ENCODE measurements around the gene NUDT12.

The NUDT12 gene

DNA sequence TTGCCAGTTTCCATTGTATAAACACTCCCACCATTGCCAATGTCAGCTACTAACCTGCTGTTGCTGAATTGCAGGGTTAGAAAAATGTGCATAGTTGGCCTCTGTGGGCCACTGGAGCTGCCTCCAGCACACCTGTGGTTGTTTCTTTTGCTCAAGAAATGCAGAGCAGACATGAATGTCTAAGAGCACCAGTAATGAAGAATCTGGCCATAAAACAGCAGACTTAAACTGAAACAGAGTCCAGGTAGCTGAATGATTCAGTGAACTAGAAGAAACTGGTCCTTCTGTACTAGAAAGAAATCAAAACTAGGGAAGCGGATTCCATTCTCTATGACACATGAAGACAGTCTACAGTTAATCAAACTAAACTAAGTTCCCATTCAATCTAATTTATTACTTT, 48.2 kb downstream of the NUDT12 start:
- H3K36me3 ChIP-seq (ENCODE audit: insufficient read depth, low read length): no peaks in the 10 kb centered on the region
- H3K79me2 ChIP-seq (ENCODE audit: insufficient read depth, low read length): no peaks in the 10 kb centered on the region
- no peak overlapping the region for H2AFZ ChIP-seq (ENCODE audit: low read length)
- H3K9ac ChIP-seq (ENCODE audit: low read depth, low read length, poor library complexity, severe bottlenecking): no peak overlapping the region
- no peaks in the 10 kb centered on the region for H4K20me1 ChIP-seq (ENCODE audit: insufficient read depth, low read length, poor library complexity, severe bottlenecking)
- no peaks in the 10 kb centered on the region for H3K27me3 ChIP-seq (ENCODE audit: insufficient read depth, low read length, poor library complexity, severe bottlenecking)
- H3K9me3 ChIP-seq (ENCODE audit: insufficient read depth, low read depth, low read length): no peaks in the 10 kb centered on the region
- H3F3A ChIP-seq (ENCODE audit: low read depth): no peaks in the 10 kb centered on the region
- no peak overlapping the region for H3K4me2 ChIP-seq (ENCODE audit: low read depth, low read length, poor library complexity, severe bottlenecking)
- H3K9me2 ChIP-seq (replicated peaks; ENCODE audit: low read depth, low read length): no peaks in the 10 kb centered on the region
- H3K4me3 ChIP-seq (ENCODE audit: low read length, poor library complexity, severe bottlenecking): no peak overlapping the region
- no peaks in the 10 kb centered on the region for H3K4me1 ChIP-seq (ENCODE audit: insufficient read depth, low read length, poor library complexity, severe bottlenecking)
- no peak for TF ChIP-seq EZH2phosphoT487 (IDR thresholded peaks at IDR 0.05; ENCODE audit: borderline replicate concordance)
- TF ChIP-seq, protein P1, sequence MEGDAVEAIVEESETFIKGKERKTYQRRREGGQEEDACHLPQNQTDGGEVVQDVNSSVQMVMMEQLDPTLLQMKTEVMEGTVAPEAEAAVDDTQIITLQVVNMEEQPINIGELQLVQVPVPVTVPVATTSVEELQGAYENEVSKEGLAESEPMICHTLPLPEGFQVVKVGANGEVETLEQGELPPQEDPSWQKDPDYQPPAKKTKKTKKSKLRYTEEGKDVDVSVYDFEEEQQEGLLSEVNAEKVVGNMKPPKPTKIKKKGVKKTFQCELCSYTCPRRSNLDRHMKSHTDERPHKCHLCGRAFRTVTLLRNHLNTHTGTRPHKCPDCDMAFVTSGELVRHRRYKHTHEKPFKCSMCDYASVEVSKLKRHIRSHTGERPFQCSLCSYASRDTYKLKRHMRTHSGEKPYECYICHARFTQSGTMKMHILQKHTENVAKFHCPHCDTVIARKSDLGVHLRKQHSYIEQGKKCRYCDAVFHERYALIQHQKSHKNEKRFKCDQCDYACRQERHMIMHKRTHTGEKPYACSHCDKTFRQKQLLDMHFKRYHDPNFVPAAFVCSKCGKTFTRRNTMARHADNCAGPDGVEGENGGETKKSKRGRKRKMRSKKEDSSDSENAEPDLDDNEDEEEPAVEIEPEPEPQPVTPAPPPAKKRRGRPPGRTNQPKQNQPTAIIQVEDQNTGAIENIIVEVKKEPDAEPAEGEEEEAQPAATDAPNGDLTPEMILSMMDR (conservative IDR thresholded peaks at IDR 0.05; ENCODE audit: low read length): no peak

DNA sequence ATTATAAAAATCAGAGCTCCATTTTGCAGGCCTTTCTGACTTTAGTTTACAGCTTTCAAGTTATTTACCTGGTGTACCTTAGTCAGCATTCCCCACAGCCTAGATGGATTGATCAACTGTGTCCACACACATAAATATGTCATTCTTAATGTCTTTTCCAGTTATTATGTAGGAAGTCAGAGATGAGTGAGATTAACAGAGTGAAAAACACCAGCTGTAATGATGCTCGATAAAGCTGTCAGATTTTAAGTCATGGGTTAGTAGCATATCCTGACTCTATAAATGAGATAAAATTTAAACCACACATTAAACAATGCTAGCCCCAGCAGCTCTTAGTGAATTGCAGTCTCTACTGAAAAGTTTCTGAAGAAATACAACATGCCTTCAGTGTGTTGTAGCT, 48.9 kb downstream of the NUDT12 start:
- no peaks in the 10 kb centered on the region for H3K36me3 ChIP-seq (ENCODE audit: insufficient read depth, low read length)
- no peaks in the 10 kb centered on the region for H3K4me1 ChIP-seq (ENCODE audit: insufficient read depth, low read length, poor library complexity, severe bottlenecking)
- no peaks in the 10 kb centered on the region for H3K9me3 ChIP-seq (ENCODE audit: insufficient read depth, low read depth, low read length)
- no peak overlapping the region for H3K9ac ChIP-seq (ENCODE audit: low read depth, low read length, poor library complexity, severe bottlenecking)
- H3K4me3 ChIP-seq (ENCODE audit: low read length, poor library complexity, severe bottlenecking): no peak overlapping the region
- H3K4me2 ChIP-seq (ENCODE audit: low read depth, low read length, poor library complexity, severe bottlenecking): no peak overlapping the region
- no peaks in the 10 kb centered on the region for H4K20me1 ChIP-seq (ENCODE audit: insufficient read depth, low read length, poor library complexity, severe bottlenecking)
- no peaks in the 10 kb centered on the region for H3K9me2 ChIP-seq (replicated peaks; ENCODE audit: low read depth, low read length)
- H3K79me2 ChIP-seq (ENCODE audit: insufficient read depth, low read length): no peaks in the 10 kb centered on the region
- H2AFZ ChIP-seq (ENCODE audit: low read length): no peak overlapping the region
- no peaks in the 10 kb centered on the region for H3K27me3 ChIP-seq (ENCODE audit: insufficient read depth, low read length, poor library complexity, severe bottlenecking)
- TF ChIP-seq, protein P1 (conservative IDR thresholded peaks at IDR 0.05; ENCODE audit: low read length): no peak
- no peak for TF ChIP-seq EZH2phosphoT487 (IDR thresholded peaks at IDR 0.05; ENCODE audit: borderline replicate concordance)
- no peaks in the 10 kb centered on the region for H3F3A ChIP-seq (ENCODE audit: low read depth)

DNA sequence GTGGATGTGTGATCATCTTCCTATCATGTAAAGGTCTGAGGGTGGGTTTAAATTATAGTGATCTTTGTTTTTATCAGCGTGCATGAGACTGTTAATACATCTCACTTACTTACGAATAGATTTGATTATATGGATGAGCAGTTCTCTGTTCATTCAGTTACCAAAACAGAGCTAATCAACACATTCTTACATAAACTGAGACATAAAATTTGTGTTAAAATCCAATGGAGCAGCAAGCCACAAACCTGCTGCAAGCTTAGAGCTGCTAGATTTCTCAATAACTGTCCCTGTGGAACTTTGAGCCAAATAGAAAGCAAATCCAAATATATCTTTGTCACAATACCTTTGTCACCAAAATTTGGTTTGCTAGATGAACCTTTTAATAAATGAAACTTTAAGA, 50.1 kb downstream of the NUDT12 start:
- Histone ChIP-seq H3K79me2 (ENCODE audit: insufficient read depth, low read length) (no peaks in the 10 kb centered on the region), H3K27me3 (ENCODE audit: insufficient read depth, low read length, poor library complexity, severe bottlenecking) (no peaks in the 10 kb centered on the region), H3K9me2 (replicated peaks; ENCODE audit: low read depth, low read length) (no peaks in the 10 kb centered on the region), H3K4me2 (ENCODE audit: low read depth, low read length, poor library complexity, severe bottlenecking) (no peak overlapping the region), H3K4me3 (ENCODE audit: low read length, poor library complexity, severe bottlenecking) (no peak overlapping the region), H3K9ac (ENCODE audit: low read depth, low read length, poor library complexity, severe bottlenecking) (no peak overlapping the region), H4K20me1 (ENCODE audit: insufficient read depth, low read length, poor library complexity, severe bottlenecking) (no peaks in the 10 kb centered on the region), H3K9me3 (ENCODE audit: insufficient read depth, low read depth, low read length) (no peaks in the 10 kb centered on the region), H3K4me1 (ENCODE audit: insufficient read depth, low read length, poor library complexity, severe bottlenecking) (no peaks in the 10 kb centered on the region), H3K36me3 (ENCODE audit: insufficient read depth, low read length) (no peaks in the 10 kb centered on the region), H2AFZ (ENCODE audit: low read length) (no peak overlapping the region), H3F3A (ENCODE audit: low read depth) (no peaks in the 10 kb centered on the region)
- TF ChIP-seq, protein P1 (conservative IDR thresholded peaks at IDR 0.05; ENCODE audit: low read length): no peak
- no peak for TF ChIP-seq EZH2phosphoT487 (IDR thresholded peaks at IDR 0.05; ENCODE audit: borderline replicate concordance)
